GM18508 (cell line): ENCODE data around the gene PUSL1.

ENCODE experiments used
- ATAC-seq: cut with Tn5 transposase; IDR thresholded peaks from one replicate; pipeline ENCODE4 v1.9.1; 2021; ENCODE audit warnings: moderate number of reproducible peaks; ENCODE audit not compliant: insufficient read depth, unreplicated experiment

PUSL1 gene

DNA sequence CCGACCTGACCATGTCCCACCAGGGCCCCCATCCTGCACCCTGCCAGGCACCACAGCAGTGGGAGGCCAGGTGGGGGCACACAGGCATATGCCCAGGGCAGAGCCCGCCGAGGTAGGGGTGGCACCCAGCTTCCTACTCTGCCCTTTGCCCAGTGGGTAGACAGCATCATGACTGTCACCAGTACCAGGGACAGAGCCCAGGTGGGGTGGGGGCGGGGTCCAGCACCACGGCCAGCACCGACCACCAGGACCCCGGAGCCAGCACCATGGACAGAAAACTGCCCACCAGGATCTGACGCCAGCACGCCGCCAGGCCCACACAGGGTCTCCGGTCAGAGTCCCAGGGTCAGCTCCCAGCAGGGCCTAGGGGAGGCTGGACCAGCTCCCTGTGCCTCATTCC lies 26.4 kb downstream of the PUSL1 start:
- ATAC-seq: no peak

DNA sequence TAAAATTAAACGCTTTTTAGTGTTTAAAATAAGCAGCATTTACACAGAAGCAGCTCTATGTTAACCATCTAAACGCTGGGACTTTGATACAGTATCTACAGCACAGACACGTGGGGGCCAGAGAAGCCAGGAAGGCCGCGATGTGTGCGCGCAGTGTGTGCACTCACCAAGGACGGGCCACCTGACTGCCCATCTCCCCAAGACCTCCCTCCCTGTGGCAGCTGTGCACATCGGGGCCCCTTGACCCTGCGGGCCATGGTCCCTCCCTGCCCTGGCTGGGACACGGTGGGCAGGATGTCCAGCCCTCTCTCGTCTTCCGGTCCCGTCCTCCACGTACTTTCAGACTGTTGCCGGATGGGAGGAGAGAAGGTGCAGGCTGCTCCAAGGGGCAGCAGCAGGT lies 26.9 kb downstream of the PUSL1 start:
- no peak for ATAC-seq

DNA sequence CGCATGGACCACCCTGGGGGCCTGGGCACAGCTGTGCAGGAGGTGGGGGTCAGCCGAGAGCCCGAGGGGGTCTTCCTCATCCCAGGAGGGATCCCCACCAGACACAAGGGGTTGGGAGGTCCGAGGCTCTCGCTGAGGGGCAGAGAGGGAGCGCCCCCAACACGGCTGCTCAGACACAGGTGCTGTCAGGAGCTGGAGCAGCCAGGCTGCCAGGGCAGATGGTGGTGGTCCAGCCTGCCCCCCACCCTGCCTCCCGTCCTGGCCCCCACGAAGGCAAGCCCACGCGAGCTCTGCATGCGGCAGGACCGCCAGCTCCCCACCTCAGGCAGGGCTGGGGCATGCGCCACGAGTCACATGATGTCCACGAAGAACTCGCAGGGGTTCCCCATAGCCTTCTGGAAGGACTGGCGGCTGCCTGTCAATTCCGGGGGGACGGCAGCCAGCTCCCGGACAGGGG lies 27.4 kb downstream of the PUSL1 start:
- no peak for ATAC-seq

DNA sequence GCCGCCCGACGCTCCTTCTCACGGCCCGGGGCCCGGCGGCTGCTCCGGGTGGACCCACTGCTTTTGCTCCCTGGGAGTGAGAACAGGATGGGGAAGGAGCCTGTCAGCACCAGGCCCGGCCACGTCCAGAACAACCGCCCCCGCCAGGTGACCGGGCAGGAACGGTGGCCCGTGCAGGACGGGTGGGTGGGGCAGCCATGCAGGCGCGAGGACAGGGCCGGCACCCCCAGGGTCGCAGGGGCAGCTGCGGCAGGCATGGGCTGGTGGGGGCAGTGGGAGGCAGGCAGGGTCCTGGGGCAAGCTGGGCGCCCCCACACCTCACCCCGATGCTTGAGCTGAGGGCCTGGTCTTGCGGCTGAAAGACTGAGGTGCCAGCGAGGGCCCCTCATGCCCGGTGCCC lies 28.0 kb downstream of the PUSL1 start:
- no peak for ATAC-seq

DNA sequence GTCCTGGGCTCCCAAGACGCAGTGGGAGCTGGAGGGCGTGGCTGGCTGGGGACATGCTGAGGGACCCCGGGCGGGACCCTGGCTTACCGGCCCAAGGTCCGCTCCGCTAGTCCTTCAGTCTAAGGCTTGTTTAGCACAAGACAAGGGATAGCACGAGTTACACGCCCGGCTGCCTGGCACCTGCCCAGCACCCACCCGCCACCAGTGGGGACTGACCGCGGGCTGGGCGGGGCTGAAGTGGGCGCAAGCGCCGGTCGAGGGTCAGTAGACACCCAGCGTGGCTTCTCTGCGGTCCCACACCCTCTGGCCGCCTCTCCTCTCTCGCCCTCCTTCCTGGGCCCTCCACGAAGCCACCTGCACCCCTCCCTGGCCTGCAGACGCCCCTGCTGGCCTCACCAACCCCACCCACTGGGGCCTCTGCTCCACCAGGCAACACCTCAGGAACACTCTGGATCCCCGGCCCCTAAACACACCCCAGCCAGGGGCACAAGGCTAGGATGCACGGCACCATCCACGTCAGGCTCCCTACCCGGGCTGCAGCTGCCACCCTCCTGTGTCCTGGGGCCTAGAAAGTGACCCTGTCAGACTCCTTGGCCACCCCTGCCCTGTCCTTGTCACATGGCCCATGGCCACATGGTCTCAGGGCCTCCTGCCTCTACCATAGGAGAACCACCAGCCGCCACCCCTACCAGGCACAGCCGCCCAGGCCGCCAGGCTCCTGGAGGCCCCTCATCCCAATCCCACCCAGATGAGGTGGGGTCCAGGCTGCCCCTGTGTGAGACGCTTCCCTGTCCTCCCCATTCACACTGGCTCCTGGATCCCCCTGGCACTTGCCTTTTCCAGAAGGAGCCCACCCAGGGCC lies 28.8 kb downstream of the PUSL1 start:
- no peak for ATAC-seq

DNA sequence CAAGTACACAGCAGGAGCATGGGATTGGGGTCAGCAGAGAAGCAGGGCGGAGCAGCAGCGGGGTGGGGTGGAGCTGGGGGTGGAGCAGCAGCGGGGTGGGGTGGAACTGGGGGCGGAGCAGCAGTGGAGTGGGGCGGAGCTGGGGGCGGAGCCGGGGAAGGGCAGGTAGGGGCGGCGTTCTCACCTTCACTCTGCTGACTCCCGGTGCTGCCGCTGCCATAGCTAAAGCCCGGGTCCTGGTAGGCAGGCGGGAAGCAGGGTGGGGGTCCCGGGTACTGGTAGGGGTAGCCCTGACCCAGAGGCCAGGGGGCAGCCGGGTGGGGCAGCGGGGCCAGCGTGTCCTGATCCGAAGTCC lies 29.4 kb downstream of the PUSL1 start:
- ATAC-seq: no peak

DNA sequence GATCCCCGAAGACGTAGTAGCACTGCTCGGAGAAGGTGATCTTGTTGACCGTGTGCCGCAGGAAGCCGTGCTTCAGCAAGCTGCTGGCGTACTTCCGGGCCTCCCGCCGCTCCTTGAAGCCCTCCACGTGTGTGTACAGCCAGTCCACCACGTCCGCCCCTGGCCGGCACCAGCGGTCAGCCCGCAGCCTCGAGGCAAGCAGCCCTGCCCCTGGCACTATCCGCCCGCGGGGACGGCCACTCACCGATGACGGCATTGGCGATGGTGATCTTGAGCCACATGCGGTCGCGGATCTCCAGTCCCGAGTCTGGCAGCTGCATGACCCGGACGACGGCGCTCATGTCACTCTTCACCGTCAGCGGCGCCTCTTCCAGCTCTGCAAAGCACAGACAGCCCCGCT lies 29.9 kb downstream of the PUSL1 start:
- ATAC-seq: no peak

DNA sequence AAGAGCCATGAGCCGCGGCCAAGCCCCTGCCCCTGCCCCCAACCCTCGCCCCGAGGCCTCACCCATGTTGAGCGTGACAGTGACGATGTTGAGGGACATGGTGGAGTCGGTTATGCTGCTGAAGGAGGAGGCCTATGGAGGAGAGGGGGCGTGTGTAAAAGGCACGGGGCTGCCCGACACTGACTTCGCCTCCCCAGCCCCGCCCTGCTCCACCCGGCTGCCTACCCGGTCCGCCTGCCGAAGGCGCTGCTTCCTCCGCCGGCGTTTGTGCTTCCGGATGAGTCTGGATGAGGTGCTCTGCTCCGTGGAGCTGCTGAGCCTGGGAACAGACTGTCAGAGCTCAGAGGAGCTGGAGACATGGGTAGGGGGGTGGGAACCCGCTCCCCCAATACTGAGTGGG lies 31.8 kb downstream of the PUSL1 start:
- no peak for ATAC-seq

DNA sequence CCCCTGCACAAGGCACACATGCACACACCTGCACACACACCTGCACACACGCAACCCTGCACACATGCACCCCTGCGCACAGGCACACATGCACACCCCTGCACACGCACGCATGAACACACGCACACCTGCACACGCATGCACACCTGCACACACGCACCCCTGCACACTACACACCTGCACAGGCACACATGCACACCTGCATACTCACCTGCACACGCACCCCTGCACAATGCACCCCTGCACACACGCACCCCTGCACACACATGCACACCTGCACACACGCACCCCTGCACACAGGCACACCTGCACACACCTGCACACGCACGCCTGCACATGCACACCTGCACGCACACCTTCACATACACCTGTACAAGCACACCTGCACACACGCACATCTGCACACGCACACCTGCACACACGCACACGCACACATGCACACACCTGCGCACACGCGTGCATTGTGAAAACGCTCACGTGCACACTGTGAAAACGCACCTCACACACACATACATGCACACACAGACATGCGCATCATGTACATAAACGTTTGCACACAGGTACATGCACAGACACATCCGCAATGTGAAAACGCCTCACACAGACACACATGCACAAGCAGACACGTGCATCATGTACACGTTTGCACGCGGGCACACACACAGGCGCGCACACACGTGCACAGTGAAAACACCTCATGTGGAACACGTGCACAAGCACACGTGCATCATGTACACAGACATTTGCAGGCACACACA lies 32.6 kb downstream of the PUSL1 start:
- no peak for ATAC-seq

DNA sequence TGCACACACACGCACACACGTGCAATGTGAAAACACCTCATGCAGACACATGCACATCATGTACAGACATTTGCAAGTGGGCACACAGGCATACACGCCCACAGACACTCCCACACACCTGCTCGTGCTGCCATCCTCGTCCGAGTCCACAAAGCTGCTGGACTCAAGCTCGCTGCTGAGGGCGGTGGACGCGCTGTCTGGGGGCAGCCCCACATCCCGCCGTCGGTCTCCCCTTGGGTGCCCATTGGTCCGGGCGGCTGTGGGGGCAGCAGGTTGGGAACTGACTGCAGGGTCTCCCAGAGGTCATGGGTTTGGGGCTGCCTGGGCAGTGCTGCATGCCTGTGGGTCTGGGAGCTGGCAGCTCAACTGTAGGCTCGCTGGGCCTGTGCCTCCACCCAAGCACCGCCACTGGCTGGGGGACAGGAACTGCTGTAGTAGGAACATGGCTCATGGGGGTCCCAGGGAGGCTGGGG lies 33.2 kb downstream of the PUSL1 start:
- no peak for ATAC-seq

DNA sequence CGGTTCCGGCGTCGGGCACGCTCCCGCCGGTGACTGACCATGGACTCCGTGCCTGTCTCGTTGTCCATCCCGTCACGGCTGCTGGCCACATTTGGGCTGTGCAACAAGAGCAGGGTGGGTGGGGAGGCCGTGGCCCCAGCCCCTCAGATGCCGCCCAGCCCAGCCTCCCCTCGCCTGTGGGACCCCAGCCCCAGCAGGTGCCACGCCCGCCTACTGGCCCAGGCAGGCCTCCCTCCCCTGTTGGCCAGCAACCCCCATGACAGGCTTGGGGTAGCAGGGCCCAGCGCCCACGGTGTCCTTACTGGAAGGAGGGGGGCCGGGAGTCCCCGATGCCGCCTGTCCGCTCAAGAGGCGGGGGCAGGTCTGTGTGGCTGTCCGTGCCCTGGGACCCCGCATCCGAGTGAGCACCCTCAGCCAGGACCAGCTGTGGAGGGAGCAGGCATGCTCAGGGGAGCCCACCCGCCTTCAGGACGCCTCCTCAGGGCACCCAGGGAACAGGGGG lies 33.7 kb downstream of the PUSL1 start:
- no peak for ATAC-seq

DNA sequence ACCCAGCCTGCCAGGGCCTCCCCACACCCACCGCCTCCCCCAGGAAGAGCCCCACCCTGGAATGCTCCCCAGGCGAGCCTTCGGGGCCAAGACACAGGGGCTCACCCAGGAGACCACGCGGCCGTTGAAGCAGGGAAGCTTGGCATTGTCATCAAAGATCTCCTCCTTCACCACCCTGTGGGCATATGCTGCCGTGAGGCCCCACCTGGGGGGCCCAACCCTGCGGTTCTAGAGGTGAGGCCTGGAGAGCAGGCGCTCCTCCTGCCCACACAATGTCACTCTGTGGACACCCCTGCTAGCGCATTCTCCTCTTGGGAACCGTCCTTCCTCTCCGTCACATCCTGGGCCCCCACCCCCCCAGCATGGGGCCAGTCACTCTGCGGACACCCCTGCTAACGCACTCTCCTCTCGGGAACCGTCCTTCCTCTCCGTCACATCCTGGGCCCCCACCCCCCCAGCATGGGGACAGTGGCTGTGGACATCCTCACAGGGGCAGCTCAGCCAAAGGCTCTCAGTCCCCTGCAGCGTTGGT lies 34.3 kb downstream of the PUSL1 start:
- ATAC-seq: no peak

DNA sequence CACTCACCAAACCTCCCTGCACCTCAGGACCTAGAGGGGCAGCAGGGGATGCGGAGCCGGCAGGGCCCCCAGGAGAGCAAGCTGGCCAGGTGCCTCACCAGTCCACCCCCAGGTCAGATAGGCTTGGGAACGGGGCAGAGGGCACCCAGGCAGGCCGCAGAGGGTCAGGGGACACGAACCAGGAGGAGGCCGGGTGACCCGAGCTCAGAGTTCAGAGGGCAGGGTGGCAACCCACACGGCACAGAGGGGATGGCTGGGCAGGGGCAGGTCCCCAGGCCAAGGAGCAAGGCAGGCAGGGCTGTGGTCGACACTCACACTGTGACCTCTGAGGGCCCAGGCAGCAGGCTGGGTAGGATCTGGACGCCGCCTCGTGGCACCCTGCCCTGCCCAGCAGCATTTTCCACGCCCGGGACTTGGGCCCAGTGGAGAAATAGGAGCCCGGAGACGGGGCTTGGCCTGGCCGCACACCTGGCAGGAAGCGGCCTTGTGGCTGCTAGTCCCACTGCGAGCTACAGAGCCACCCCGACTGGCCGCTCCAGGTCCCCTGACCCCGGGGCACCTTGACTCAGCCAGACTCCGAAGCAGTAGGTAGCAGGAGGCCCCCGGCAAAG lies 35.5 kb downstream of the PUSL1 start:
- no peak for ATAC-seq

DNA sequence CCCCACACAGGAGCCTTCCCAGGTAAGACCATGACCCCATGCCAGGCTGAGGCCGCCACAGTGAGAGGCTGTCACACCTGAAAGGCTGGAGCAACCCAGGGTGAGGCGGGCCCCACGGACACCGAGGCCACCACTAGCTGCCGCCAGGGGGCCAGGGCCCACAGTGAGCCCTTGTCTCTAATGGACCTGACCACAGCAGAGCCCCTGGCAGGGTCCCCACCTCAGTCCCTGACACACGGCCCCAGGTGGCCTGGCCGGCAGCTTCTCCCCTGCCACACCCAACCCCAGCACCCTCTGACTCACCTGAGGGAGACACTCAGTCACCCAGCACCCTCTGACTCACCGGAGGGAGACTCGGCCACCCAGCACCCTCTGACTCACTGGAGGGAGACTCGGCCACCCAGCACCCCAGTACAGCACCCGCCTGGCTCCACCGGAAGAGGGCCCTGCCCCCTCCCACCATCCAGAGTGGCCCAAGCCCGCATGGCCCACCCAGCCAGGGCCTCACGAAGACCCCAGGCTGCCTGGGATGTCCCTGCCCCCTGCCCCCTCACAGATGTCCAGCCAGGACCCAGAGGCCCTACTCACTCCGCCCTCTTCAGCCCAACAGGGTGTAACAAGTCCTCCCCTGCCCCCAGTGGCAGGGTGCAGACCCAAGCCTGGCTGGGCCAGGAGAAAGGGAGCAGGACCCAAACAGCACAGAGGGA lies 36.4 kb downstream of the PUSL1 start:
- no peak for ATAC-seq

DNA sequence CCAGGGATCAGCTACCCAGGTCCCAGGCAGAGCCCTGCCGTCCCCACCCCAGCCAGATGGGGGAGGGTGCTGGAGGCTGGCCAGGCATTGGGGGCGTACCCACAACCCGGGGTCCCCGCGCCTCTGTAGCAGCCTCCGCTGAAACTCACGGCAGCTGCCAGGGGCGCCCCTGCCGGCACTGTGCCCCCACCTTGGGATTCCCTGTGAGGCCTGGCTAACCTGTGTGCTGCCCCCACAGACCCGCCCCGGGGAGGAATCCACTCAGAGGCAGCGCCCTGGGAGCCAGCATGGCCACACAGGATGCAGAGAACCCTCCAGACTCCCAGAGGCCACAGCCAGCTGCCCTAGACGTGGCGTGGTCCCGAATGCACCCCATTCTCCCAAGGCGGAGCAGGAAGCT lies 37.0 kb downstream of the PUSL1 start:
- ATAC-seq: no peak

DNA sequence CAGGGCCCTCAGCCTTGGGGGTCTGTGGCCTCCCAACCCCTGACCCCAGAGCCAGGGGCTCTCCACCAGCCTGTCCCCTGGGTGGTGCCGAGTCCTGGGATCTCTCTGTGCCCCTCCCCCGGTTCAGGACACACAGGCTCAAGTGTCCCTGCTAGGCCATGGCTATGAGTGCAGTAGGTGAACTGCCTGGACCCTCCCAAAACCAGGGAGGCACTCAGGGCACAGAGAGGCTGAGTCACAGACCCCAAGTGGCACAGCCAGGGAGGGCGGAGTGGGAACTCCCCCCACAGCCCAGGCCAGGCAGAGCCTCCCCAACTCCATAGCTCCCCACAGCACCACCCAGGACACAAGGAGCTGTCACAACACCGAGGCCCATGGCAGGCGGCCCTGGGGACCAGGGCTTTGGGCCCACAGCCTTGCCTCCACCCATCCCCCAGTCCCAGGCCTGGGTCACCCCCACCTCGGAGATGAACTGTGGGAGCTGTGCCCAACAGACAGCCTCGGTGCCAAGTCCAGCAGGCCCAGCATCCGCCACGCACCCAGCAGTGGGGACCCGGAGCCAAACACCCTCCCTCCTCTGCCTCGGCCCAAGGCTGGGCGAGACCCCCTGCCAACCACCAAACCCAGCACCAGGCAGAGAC lies 37.6 kb downstream of the PUSL1 start:
- ATAC-seq: no peak

DNA sequence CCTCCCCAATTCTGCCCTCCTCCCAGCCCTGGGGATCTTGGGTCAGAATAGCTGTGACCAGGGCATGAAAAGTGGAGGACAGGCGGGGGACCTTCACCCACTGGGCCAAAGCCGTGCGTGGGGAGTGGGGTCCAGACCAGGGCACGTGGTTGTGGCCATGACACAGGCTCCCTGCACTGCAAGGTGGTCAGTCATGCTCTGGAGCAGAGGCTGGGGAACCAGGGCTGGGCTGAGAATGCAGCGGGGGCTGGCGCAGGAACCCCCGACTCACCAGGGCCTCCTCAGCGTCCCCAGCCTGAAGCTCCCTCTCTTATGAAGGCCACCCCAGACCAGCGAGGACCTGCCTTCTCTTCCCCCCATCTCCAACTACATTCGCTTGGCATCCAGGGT lies 38.1 kb downstream of the PUSL1 start:
- no peak for ATAC-seq

DNA sequence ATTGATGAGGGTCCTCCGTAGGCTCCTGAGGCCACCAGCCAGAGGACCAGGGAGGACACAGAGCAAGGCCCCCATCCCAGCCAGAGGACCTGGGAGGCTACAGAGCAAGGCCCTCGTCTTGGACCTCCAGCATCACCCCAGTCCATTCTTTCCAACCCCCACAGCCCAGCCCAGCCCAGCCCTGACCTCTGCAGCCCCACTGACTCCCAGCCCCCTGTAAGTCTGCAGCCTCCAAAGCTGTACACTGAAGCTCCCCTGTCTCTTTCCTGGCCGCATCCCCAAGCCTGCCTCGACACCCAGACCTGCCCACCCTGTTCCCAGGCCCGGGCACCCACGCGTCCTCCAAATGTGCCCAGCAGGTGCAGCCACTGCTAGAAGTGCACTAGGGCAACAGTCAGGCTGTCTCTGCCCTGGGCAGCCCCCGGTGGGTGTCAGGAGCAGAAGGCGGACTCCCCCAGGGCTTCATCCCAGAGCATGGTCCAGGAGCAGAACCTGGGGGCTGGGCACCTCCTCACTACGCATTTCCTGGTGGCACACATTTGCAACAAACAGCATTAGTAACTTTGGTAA lies 38.7 kb downstream of the PUSL1 start:
- ATAC-seq: no peak

DNA sequence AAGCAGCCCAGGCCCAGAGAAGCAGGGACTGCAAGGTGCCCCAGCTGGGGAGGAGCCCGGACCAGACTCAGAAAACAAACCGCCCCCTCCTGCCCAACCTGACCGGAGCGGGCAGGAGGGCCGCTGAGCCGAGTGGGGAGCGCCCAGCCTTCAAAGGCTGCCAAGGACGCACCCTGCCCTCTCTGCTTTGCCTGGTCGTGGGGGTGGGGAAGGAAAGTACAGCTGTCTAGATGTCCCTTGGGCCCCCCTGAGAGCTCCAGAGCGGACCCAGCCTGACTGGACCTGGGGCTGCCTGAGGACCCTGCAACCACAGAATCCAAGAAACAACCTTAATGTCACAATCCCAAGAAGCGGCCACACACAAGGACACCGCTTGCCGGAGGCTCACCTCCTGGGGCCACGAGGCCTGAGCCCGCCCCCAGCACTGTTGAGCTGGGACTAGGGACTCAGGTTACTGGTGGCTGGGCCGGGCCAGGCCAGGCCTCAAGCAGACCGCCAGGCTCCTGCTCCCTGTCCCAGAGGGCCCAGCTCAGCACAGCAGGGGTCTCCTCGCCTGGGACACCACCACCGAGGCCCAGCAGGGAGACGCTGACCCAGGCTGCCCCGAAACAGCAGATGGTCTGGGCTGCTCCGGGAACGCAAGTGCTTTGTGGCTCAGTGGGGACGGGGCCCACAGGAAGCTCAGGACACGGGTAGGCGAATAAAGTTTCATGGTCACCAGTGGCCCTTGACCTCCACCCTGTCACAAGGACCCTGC lies 39.4 kb downstream of the PUSL1 start:
- ATAC-seq: no peak
